Activated CD8-positive, alpha-beta memory T cell treated with anti-CD3 and anti-CD28 coated beads, Interleukin-2, amount 50 U/mL, for 4 hours (primary cell): Measurements from ENCODE around the gene HDAC4.
"Not testable (repeated sequence)": the region's sequence is repeated elsewhere in the genome, so short reads cannot be mapped to it uniquely, and the experiment has no call there.

Experiments
- DNase-seq: peaks from one replicate; pipeline ENCODE4 v3.0.0-alpha.2; 2020

The HDAC4 gene

GRCh38 chr2:239291475-239292350 is 109.1 kb downstream of the HDAC4 start:
- DNase-seq, result no peak

DNA sequence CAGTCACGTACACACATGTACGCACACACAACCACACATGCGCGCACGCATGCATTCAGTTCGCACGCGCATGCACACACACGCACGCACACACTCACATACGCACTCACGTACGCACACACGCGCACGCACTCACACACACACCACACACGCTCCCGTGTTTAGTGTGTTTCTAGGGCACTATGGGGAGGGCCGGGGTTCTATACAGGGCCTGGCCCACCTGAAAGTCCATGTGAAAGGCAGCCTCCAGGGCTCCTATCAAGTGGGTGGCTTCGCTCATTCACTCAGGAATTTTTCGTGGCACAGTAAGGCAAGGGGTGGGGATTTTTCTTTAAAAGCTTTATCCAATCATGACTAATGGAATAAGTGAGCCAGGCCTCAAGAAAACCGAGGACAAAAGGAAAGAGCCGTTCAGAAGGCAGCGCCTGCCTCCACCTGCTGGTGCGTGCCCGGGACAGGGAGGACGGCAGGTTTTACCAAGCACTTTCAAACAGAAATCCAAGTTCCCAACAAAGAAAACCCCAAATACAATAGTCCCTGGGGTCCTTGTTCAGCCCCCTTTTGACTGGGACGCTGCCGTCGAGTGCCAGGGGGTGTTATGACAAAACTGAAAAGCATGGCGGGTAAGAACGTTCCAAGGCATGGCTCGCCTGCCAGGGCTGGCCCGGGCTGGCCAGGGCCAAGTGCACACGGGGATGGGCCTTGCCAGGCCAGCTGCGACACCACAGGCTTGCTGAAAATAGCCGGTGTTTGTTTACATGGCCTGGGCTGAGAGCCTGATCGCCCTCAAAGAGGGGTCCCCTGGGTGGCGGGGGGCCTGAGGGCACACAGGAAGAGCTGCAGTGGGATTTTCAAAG is 110.0 kb downstream of the HDAC4 start:
- no peak for DNase-seq

DNA sequence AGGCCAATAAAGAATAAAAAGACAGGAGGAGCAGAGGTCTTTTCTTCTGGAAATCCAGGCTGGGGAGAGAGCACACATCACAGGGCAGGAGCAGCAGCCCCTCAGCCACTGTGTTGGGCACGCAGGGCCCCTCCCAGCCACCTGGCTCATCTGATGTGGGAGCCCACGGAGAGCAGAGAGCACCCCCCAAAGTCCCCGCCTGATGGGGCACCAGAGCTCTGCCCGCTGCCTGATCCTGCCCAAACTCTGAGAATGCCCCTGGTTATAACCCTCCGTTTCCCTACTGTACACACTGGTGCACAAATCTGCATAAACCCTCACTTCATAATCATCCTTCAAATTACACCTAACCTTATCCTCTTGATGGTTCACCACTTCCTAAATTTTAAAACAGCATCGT is 111.3 kb downstream of the HDAC4 start:
- no peak for DNase-seq

- no peak for DNase-seq
Observed at GRCh38 chr2:239288951-239289511, 111.8 kb downstream of the HDAC4 start.

DNA sequence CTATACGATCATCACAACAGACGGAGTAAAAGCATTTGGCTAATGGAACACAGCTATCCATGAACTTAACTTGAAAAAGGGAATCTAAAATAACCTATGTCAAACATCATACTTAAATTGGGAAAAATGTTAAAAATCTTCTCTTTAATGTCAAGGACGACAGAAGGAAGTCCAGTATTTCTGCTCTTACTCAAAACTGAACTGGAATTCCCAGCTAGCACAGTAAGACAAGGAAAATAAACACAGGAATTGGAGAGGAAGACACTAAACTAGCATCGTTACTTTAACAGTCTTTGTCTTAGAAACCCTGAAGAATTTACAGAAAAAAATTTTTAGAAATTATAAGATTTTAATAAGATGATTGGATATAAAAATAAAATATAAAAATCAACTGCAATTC is 112.6 kb downstream of the HDAC4 start:
- DNase-seq, result no peak

DNA sequence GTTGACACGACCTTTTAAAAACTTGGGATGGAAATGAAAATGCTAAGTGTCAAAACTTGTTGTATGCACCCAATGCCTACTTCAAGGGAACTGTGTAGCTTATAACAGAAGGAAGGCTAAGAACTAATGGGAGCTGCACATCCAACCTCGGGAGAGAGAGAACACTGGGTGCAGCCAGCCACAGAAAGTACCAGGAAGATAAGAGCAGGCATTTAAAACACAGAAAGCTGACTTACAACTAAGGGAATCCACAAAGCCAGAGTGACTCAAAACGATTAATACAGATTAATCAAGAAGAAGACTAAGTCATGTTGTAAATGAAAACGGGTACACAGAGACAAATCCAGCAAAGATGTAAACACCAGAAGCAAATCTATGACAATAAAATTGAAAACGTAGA is 113.4 kb downstream of the HDAC4 start:
- no peak for DNase-seq

GRCh38 chr2:239286901-239287300 is 113.9 kb downstream of the HDAC4 start:
- DNase-seq, result no peak

GRCh38 chr2:239285932-239286230 is 114.9 kb downstream of the HDAC4 start:
- DNase-seq, result no peak

DNA sequence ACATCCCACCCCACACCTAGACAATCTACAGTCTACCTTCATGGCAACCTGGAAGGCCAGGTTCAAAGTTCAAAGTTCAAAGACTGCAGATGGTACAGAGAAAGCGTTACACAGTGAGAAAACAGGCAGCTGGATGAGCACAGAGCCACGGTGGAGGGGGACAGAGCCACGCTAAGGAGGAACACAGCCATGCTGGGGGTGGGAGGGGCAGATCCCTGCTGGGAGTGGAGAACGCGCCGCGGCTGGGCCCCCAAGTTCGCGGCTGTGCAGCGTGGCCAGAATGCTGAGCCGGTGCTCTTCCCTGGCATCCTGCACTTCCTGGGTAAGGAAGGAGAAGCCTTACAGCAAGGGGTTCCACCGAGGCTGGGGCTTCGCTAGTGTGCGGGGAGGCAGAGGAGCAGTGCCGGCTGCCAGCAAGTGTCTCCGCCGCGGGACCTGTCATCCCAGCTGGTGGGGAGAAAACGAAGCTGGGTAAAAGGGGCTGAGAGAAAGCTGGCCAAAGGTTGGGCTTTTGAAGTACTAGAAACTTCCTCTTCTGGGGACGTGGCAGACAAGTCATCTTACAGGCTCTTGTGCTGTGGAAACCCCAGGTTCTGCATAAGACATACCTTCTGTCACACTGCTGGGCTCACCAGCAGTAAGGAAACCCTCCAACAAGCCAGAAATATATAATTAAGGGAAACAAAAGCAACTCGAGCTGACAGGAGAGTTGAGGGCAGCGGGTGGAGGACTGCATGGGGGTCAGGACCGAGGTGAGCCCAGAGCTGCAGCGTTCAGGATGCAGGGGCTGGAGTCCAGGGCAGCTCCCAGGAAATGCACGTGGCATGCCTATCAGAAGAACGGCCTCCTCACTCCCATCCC is 115.5 kb downstream of the HDAC4 start:
- DNase-seq, result no peak

DNA sequence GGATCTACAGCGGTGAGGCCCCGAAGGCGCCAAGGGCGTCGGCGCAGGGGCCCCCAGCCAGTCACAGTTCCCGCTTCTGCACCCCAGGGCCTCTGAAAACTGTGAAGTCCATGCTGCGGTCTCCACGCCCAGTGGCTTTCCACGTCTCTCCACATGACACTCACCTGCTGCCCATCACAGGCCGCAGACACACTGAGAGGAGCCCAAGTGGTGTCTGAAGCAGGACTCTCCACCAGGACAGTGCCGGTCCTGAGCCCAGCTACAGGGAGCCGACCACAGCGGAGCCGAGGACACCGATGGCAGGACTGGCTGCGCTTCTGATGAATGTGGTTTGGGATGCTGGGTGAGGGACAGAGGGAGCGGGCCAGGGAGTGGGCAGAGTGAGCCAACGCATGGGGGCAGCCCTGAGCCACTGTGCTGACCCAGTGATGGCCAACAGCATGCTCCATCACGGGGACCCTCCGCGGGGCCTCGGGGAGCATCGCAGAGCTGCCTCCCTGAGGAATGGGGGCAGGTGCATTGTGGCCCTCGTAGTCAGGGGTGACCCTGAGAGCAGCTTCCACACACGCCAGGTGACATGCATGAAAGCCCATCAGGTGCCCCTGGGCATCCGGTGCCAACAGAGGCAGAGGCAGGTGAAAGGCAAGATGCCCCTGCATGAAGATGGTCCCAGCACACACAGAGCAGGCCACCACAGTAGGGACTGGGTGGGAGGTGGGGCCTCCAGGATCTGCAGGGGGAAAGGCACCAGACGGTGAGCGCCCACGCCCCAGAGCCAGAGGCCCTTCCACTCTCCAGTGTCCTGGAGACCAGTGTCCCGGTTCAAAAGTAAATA is 116.6 kb downstream of the HDAC4 start:
- DNase-seq, result no peak

- peak; percentile 5 for DNase-seq
Observed at GRCh38 chr2:239283288-239283945, 117.4 kb downstream of the HDAC4 start.

DNA sequence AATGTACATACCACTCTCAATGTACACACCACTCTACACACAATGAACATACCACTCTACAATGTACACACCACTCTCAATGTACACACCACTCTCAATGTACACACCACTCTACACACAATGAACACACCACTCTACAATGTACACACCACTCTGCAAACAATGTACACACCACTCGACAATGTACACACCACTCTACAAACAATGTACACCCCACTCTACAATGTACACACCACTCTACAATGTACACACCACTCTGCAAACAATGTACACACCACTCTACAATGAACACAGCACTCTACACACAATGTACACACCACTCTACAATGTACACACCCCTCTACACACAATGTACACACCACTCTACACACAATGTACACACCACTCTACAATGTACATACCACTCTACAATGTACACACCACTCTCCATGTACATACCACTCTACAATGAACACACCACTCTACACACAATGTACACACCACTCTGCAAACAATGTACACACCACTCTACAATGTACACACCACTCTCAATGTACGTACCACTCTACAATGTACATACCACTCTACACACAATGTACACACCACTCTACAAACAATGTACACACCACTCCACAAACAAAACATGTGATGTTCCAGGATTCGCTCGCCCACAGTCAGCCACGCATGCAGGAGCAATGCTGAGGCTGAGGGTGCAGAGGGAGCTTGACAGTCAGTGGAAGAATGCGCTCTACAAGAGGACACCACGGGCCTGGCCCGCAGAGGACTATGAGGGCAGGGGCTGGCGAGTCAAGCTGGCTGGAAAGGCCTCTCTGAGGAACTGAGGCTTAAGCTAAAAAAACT is 118.2 kb downstream of the HDAC4 start:
- peak; percentile 7 for DNase-seq

GRCh38 chr2:239280296-239281017 is 120.4 kb downstream of the HDAC4 start:
- not testable (repeated sequence) for DNase-seq

DNA sequence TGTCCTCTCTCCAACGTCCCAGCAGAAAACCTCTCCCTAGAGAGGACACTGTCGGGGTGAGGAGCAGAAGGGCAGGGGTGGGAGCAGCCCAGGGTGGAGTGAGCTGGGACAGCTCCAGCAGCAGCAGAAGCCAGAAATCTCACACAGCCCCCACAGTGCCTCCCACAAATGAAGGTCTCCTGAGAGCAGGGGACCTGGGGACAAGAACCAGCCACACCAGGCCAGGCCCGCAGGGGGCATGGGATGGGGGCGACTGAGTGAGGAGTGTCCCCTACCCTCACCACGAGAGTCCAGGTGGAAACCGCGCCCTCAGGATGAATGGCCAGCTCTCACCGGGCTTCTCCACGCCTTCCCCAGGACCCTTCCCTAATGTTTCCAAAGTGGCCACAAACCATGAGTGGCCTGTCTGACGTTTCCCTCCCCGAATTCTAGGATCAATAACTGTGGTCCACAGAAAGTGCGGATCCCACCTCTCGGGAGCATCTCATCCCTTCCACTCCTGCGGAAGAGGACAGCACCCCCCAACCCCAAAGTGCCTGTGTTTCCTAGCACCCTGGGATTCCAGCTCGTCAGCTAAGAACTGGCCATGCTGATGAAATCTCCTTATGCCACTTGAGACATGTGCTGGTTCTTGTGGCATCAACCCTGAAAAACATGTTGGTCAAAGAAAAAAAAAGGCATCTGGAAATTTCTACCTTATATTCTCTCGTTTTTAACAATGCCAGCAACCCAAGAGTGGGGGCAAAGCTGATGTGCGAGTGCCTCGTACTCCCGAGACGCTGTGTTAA is 121.1 kb downstream of the HDAC4 start:
- DNase-seq, result no peak

- no peak for DNase-seq
Observed at GRCh38 chr2:239278941-239279365, 121.9 kb downstream of the HDAC4 start.

- DNase-seq, result no peak
Observed at GRCh38 chr2:239278361-239278760, 122.5 kb downstream of the HDAC4 start.

- no peak for DNase-seq
Observed at GRCh38 chr2:239277401-239278085, 123.3 kb downstream of the HDAC4 start.

DNA sequence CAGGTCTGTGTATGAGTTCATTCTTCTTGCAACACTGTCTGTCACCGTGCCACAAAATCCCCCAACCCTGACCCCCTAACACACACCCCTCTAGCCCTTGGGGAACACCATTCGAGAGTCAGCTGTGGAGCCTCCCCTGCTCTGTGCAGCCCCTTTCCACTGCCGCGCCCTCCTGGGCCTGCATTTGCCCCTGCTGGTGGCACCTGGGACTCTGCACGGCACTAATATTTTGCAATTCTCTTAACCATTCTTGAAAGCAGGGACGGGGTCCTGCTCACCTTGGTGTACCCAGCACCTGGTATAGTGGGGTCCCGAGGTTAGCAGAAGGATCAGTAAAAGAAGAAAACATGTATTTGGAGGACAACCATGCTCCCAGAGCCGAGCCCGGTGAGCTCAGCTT is 124.0 kb downstream of the HDAC4 start:
- DNase-seq, result no peak
